Measurements from ENCODE around the gene RNU1-3.
"Not testable (repeated sequence)": the region's sequence is repeated elsewhere in the genome, so short reads cannot be mapped to it uniquely, and the experiment has no call there.

The RNU1-3 gene

DNA sequence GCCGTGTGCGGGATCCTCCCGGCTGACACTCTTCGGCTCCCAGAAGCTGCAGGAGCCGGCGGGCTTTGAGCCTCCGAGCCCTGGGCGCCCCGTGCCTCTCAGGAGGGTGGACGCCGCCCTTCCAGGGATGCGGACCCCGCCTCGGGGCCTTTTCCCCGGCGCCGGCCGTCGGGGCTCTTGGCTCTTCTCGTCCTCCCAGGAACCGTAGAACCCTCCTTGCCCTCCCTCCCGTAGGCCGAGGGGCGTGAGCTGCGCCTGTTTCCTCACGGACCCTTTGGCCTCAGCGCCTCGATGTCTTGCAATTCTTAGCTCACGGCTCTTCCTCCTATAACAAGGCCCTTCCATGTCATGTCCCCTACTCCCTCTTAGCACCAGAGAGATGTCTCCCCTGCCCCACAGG lies 13.6 kb upstream of the RNU1-3 start:
- not testable (repeated sequence) for H3K4me1 ChIP-seq (ENCODE audit: control insufficient read depth, insufficient read depth, low read length, unreplicated experiment); H3K4me3 ChIP-seq (ENCODE audit: low read depth, low read length); H3K27ac ChIP-seq (ENCODE audit: low read depth, low read length); H3K36me3 ChIP-seq (ENCODE audit: insufficient read depth, low read length); H2AFZ ChIP-seq (ENCODE audit: low read length, unreplicated experiment); H3K79me2 ChIP-seq (ENCODE audit: control insufficient read depth, insufficient read depth, low read length, unreplicated experiment)
- peaks cover 16% of the 10 kb centered on the region for H3K27me3 ChIP-seq (ENCODE audit: insufficient read depth, low read length)

DNA sequence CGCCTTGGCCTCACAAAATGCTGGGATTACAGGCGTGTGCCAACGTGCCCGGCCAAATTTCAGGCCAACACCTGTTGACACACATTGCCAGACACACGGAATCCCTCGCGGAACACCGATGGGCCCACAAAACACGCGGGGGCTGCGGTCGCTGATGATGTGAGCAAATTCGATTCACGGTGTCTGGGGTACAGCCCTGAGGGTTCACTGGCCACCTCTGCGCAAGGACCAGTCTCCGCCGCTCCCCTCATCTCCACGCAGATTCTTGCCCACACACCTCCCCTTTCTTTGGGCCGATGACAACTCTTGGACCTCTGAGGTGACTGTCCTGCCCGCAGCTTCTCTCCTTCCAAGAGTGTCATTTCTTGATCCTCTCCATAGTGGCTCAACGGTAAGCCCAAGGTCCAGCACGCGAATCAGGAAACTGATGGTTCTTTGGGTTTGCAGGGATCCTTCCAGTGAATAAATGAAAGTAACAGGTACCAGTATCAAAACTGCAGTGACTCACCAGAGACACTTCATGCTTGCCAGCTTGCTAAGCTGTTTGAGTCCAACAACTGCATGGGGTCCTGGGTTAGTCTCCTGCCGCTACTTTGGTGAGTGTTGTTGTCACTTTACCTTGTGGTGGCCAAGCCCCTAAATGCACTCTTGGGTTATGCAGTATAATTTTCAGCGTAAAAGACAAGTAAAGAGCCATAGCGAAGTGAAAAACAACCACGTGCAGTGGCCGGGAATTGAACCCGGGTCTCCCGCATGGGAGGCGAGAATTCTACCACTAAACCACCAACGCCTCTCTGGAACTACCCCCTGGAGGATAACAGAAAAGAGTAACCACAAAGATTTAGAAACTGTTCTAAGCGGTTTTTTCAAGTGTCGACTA lies 11.0 kb upstream of the RNU1-3 start:
- H3K4me3 ChIP-seq (ENCODE audit: low read depth, low read length) = no peak overlapping the region
- no peaks in the 10 kb centered on the region for H3K79me2 ChIP-seq (ENCODE audit: control insufficient read depth, insufficient read depth, low read length, unreplicated experiment)
- no peak overlapping the region for H2AFZ ChIP-seq (ENCODE audit: low read length, unreplicated experiment)
- H3K4me1 ChIP-seq (ENCODE audit: control insufficient read depth, insufficient read depth, low read length, unreplicated experiment) = no peaks in the 10 kb centered on the region
- H3K36me3 ChIP-seq (ENCODE audit: insufficient read depth, low read length) = no peaks in the 10 kb centered on the region
- no peak overlapping the region for H3K27ac ChIP-seq (ENCODE audit: low read depth, low read length)
- peaks cover 16% of the 10 kb centered on the region for H3K27me3 ChIP-seq (ENCODE audit: insufficient read depth, low read length)

DNA sequence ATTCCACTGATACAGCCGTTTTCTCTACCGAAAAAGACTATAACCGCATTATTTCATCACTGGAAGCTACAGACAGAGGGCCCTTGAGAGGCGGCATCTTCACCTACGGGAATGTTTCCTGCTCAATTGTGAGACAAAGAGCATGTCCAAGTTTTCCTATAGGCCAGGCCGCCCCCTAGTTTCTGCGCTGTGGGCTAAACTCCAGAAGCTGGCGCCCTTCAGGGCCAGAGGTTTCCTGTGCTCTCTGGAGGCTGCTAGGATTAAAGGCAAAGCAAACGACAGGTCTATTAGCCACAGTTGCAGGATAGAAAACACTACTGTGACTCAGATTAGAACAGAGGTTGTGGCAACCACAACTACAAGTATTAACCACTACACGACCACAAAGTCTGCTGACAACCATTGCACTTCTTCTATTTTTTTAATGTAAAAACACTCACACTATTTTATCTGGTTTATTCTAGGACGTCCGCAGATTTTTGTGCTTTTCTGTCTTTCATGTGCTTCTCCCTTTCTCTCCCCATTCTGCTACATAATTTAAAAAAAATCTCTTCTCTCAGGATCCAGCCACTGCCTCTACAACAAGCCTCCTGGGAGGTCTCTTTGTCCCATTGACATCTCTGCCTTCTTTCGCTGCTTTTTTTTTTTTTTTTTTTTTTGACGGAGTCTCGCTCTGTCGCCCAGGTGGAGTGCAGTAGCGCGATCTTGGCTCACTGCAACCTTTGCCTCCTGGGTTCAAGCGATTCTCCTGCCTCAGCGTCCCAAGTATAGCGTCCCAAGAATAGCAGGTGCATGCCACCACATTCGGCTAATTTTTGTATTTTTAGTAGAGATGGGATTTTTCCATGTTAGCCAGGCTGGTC lies 10.1 kb upstream of the RNU1-3 start:
- H3K27me3 ChIP-seq (ENCODE audit: insufficient read depth, low read length) = peaks cover 16% of the 10 kb centered on the region
- H3K27ac ChIP-seq (ENCODE audit: low read depth, low read length); H2AFZ ChIP-seq (ENCODE audit: low read length, unreplicated experiment); H3K4me1 ChIP-seq (ENCODE audit: control insufficient read depth, insufficient read depth, low read length, unreplicated experiment); H3K36me3 ChIP-seq (ENCODE audit: insufficient read depth, low read length); H3K79me2 ChIP-seq (ENCODE audit: control insufficient read depth, insufficient read depth, low read length, unreplicated experiment); H3K4me3 ChIP-seq (ENCODE audit: low read depth, low read length): not testable (repeated sequence)

DNA sequence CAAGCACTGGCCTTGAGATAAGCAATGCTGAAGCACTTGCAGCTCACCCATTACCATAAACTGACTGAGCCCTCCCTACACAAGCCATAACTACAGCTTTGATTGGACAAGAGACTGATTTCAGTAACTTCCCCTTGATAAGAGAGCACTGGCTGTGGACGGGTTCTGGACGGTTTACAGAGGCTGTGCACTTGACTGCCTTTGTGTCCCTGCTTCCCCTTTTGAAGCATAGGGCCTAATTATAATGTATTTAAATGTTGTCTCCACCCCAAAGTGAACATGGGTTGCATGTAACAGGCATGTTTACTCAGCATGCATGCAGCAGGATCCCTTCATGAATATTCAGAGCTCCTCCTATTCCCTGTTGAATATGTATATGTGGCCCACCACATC lies 8.4 kb upstream of the RNU1-3 start:
- H3K79me2 ChIP-seq (ENCODE audit: control insufficient read depth, insufficient read depth, low read length, unreplicated experiment); H2AFZ ChIP-seq (ENCODE audit: low read length, unreplicated experiment); H3K36me3 ChIP-seq (ENCODE audit: insufficient read depth, low read length); H3K4me3 ChIP-seq (ENCODE audit: low read depth, low read length); H3K4me1 ChIP-seq (ENCODE audit: control insufficient read depth, insufficient read depth, low read length, unreplicated experiment); H3K27ac ChIP-seq (ENCODE audit: low read depth, low read length): not testable (repeated sequence)
- peaks cover 16% of the 10 kb centered on the region for H3K27me3 ChIP-seq (ENCODE audit: insufficient read depth, low read length)

DNA sequence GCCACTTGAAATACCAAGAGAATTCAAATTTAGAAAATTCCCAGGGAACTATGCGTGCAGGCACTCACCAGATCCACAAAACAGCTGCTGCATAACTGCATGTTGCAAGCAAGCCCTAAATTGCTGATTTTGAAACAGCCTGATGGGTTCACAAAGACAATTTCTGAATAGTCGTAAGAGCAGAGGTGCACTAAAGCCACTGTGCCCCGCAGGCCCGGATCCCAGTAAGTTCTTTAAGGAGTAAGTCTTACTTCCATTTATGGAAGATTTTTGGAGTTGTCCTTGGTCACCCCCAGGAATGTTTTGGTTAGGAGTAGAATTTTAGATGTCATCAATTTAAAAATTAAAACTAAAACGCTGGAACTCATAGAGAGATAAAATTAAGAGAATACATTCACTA lies 7.2 kb upstream of the RNU1-3 start:
- not testable (repeated sequence) for H3K4me1 ChIP-seq (ENCODE audit: control insufficient read depth, insufficient read depth, low read length, unreplicated experiment); H3K27ac ChIP-seq (ENCODE audit: low read depth, low read length); H3K79me2 ChIP-seq (ENCODE audit: control insufficient read depth, insufficient read depth, low read length, unreplicated experiment); H2AFZ ChIP-seq (ENCODE audit: low read length, unreplicated experiment); H3K4me3 ChIP-seq (ENCODE audit: low read depth, low read length); H3K27me3 ChIP-seq (ENCODE audit: insufficient read depth, low read length); H3K36me3 ChIP-seq (ENCODE audit: insufficient read depth, low read length)

DNA sequence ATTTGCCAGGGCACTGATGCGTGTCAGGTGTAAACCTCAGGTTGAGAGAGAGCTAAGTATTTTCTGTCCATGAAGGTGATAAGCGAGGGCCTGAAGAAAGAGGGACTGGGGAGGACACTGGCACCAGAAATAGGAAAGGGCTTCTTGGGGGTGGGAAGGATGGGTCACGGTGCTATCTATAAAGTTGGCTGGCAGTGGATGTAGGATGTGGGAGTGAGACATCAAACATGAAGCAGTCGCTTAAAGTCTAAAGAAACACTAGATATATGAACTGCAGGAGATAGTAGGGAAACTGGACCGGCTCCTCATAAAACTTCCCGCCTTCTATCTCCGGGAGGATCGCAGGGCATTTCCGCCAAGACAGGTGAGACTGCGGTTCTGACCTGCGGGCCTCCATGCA lies 912 bp downstream of the RNU1-3 start:
- not testable (repeated sequence) for H2AFZ ChIP-seq (ENCODE audit: low read length, unreplicated experiment); H3K79me2 ChIP-seq (ENCODE audit: control insufficient read depth, insufficient read depth, low read length, unreplicated experiment); H3K27me3 ChIP-seq (ENCODE audit: insufficient read depth, low read length); H3K4me3 ChIP-seq (ENCODE audit: low read depth, low read length); H3K27ac ChIP-seq (ENCODE audit: low read depth, low read length); H3K36me3 ChIP-seq (ENCODE audit: insufficient read depth, low read length); H3K4me1 ChIP-seq (ENCODE audit: control insufficient read depth, insufficient read depth, low read length, unreplicated experiment)

DNA sequence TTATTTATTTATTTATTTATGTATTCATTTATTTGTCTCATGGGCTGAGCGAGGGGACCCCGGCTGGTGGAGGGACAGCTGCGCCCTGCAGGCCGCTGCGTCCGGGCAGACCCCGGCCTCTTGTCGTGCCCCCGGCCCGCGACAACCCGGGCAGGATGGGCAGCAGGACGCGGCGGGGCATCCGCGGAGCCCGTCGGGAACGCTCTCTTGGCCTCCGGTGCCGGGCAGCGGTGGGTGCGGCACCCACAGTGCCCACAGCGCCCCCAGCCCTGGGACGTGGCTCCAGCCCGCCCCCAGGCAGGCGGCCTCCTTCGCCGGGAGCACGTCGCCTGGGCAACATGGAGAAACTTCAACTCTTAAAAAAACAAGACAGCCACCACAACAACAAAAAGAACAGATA lies 8.5 kb downstream of the RNU1-3 start:
- not testable (repeated sequence) for H3K27me3 ChIP-seq (ENCODE audit: insufficient read depth, low read length); H3K36me3 ChIP-seq (ENCODE audit: insufficient read depth, low read length); H2AFZ ChIP-seq (ENCODE audit: low read length, unreplicated experiment)

DNA sequence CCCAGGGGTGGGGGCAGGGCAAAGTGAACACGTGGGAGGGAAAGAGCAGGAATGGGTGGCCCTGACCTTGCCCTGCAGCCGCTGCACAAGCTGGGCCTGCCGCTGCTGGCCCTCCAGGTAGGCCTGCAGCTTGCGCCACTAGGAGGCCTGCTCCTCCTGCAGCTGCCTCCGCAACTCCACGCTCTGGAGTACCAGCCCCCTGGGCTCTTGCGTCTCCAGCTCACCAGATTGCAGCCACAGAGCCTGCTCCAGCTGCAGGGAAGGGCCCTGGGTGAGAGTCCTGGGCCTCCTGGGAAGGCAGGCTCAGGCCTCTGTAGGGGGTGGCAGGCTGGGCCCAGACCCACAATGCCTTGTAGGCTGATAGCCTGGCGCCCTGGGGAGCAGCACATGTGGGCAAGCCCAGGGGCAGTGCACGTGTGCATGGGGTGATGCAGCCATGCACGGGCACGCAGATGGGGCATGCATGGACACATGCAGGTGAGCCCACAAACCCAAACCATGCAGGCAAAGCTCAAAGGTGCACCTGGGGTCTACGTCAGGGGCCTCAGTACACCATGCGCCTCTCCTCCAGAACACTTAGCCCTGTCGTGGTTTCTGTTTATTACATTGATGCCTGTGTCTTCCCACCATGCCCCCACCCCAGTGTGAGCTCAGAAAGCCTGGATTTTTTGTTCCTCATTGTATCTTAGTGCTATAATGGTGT lies 9.6 kb downstream of the RNU1-3 start:
- not testable (repeated sequence) for H3K27ac ChIP-seq (ENCODE audit: low read depth, low read length); H2AFZ ChIP-seq (ENCODE audit: low read length, unreplicated experiment); H3K4me3 ChIP-seq (ENCODE audit: low read depth, low read length); H3K27me3 ChIP-seq (ENCODE audit: insufficient read depth, low read length); H3K79me2 ChIP-seq (ENCODE audit: control insufficient read depth, insufficient read depth, low read length, unreplicated experiment); H3K36me3 ChIP-seq (ENCODE audit: insufficient read depth, low read length); H3K4me1 ChIP-seq (ENCODE audit: control insufficient read depth, insufficient read depth, low read length, unreplicated experiment)

More for the DNA sequence above, 8.5 kb downstream of the RNU1-3 start:
- H3K4me1 ChIP-seq (ENCODE audit: control insufficient read depth, insufficient read depth, low read length, unreplicated experiment); H3K79me2 ChIP-seq (ENCODE audit: control insufficient read depth, insufficient read depth, low read length, unreplicated experiment); H3K27ac ChIP-seq (ENCODE audit: low read depth, low read length); H3K4me3 ChIP-seq (ENCODE audit: low read depth, low read length): not testable (repeated sequence)

DNA sequence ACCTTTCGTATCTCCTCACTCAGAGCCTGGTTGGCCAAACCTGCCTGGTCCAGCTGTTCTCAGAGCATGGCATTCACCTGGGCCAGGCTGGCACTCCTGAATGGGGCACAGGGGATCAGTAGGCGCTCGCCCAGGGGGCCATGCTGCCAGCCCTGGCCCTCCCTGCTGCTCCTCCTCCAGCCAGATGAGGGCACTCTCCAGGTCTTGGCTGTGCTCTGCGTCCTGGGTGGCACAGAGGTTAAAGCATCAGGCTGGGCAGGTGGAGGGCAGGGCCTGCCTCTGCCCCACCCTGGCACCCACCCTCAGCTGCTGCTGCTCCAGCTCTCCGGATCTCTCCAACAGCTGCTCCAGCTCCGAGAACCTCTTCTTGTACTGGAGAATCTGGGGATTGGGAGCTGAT lies 10.2 kb downstream of the RNU1-3 start:
- H3K27ac ChIP-seq (ENCODE audit: low read depth, low read length); H3K79me2 ChIP-seq (ENCODE audit: control insufficient read depth, insufficient read depth, low read length, unreplicated experiment); H2AFZ ChIP-seq (ENCODE audit: low read length, unreplicated experiment); H3K27me3 ChIP-seq (ENCODE audit: insufficient read depth, low read length); H3K4me3 ChIP-seq (ENCODE audit: low read depth, low read length); H3K4me1 ChIP-seq (ENCODE audit: control insufficient read depth, insufficient read depth, low read length, unreplicated experiment); H3K36me3 ChIP-seq (ENCODE audit: insufficient read depth, low read length): not testable (repeated sequence)

DNA sequence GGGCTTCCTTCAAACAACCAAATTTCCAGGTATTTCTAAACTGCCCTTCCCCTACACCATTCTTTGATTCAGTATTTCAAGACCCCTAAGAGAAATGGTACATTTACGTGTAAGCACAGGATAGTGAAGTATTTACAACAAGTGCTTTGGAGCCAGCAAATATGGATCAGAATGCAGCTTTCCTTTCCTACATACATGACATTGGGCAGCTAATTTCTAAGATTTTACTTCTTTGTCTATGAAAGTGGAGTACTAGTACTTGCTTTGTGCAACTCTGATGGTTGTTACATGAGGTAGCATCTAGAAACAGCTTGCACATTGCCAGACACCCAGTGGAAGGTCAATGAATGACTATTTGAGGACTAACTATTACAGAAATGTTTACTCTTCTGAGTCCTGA lies 15.2 kb downstream of the RNU1-3 start:
- not testable (repeated sequence) for H3K36me3 ChIP-seq (ENCODE audit: insufficient read depth, low read length); H3K4me3 ChIP-seq (ENCODE audit: low read depth, low read length); H3K27me3 ChIP-seq (ENCODE audit: insufficient read depth, low read length); H3K4me1 ChIP-seq (ENCODE audit: control insufficient read depth, insufficient read depth, low read length, unreplicated experiment); H2AFZ ChIP-seq (ENCODE audit: low read length, unreplicated experiment); H3K27ac ChIP-seq (ENCODE audit: low read depth, low read length); H3K79me2 ChIP-seq (ENCODE audit: control insufficient read depth, insufficient read depth, low read length, unreplicated experiment)
